GM18868 (cell line): Measurements from ENCODE around the gene NEK4.
A peak's percentile ranks its signal among the peaks of the same experiment; 100 is the strongest.
"Not testable (repeated sequence)": the region's sequence is repeated elsewhere in the genome, so short reads cannot be mapped to it uniquely, and the experiment has no call there.

Experiments used
- ATAC-seq: cut with Tn5 transposase; IDR thresholded peaks from one replicate; pipeline ENCODE4 v1.9.1; 2021; ENCODE audit warnings: mild to moderate bottlenecking, moderate library complexity; ENCODE audit not compliant: unreplicated experiment

The NEK4 gene

DNA sequence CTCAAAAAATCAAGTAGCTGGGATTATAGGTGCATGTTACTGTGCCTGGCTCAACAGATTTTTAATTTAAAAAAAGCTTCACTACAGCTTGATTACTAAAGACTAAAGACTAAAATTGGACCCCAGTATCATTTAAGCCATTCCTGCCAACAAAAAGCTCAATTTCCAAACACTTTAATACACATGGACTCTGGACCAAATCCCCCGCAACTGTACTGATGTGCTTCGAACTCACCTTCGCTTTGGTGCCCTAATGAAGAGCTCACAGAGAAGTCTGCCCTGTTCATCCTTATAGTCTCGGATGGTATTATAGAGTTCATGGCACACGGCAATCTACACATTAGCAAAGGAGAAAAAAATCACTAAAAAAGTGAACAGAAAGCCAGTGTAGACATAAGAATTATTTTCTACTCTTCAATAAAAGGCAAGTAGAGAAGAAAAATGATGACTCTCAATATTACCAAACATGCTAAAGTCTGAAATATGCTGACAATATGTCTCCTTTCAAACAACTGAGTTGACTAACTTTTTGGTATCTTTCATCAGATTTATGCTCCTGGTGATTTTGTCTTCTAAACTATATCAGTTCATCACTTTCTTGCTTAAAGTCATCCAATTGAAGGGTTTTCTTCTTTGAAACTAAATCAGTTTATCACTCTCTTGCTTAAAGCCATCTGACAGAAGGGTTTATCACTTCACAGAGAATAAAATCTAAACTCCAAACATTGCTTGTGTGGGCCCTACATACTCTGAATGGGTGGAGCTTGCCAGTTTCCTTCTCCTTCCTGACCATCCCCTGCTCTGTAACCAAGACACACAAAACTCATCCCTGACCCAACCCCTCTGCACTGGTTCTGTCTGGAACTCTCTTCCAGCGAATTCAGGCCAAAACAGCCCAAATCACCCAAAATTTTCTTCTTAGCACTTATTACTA lies 92.2 kb downstream of the NEK4 start:
- no peak for ATAC-seq

DNA sequence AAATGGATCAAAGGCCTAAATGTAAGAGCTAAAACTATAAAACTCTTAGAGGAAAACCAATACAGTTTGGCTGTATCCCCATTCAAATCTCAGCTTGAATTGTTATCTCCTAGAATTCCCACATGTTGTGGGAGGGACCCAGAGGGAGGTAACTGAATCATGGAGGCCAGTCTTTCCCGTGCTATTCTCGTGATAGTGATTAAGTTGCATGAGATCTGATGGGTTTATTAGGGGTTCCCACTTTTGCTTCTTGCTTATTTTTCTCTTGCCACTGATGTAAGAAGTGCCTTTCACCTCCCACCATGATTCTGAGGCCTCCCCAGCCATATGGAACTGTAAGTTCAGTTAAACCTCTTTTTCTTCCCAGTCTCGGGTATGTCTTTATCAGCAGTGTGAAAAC lies 94.5 kb downstream of the NEK4 start:
- not testable (repeated sequence) for ATAC-seq

DNA sequence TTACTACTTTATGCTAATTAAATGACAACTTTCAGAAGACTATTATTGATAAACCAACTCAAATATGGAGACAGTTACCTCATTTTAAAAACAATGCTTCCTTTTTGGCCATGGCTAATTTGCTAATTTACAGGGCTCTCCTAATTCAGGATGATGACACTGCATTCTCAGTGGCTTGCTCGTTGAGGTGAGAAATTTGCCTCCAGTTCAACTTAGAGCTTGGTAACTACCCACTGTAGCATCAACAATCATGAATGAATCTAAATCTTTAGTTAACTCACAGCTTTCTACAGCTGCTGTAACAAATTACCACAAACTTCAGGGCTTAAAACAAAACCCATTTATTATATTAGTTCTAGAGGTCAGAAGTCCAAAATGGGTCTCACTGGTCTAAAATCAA lies 99.1 kb downstream of the NEK4 start:
- no peak for ATAC-seq

DNA sequence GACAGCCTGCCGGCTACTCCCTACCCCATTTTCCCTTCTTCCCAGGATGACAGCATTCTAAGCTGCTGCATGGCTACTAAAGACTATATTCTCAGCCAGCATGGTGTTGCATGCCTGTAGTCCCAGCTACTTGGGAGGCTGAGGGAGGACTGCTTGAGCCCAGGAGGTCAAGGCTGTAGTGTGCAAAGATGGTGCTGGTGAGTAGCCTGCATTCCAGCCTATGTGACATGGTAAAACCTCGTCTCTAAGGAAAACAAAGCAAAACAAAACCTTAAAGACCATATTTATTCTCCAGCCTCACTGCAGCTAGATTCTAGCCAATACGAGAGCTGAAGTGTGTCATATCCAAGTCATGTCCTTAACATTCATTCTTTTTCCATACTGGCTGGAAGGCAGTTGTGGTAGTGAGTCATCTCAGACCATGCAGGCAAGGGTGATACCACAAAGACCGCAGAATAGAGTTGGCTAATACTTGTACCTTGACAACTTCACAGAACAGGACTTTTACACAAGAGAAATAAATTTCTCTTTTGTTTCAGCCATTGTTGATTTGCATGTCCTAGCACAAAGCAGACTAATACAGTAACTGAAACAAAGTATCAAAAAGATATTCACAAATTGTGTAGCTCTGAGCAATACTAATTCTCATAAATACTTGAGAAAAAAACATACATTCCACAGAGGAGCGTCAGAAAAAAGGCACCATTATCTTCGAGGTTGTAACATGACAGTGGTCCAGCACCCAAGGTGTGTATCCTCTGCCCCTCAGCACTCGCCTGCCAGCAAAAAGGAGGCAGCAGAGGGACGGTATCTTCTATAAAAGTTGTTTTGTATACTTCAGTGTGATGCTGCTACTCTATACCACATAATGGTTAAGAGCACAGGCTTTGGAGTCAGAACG lies 99.9 kb downstream of the NEK4 start:
- peak; percentile 81 for ATAC-seq

DNA sequence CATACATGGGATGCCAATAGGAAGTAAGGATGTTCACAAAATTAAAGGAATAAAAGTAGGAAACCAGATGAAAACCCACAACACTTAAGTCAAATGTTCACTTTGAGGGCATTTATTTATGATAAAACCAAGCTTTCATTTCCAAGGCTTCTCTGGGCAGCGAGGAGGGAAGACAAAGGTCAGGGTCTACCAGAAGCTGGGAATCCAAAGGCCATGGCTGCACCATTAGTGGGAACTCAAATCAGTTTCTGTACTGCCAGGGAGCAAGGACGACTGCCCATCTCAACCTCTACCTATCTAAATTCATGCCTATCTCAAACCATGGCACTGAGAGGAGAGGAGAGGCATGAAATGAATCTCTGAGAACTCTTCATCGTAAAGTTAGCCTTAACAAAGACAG lies 107.6 kb downstream of the NEK4 start:
- ATAC-seq: no peak

DNA sequence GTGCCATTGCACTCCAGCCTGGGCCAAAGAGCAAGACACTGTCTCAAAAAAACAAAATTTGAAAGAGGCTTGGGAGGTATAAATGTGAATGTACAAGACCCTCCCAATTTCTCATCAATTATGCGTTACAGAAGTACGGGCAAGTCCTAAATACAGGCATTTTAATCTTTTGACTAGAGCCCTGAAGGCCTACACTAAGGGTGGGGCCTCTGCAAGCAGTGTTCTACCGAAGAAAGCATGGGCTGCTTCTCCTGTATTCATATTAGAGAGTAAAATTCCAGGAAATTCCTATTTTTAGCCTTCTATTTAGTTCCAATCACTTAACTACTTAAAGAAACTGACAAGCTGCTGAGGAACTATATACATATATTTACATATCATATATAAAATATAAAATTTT lies 110.7 kb downstream of the NEK4 start:
- ATAC-seq: no peak
